ENCODE measurements around the gene OR2AG1. TPM values are rescaled to one million over a fixed set of nuclear protein-coding genes. Genes with fewer than 3 reads are reported as not detected.

OR2AG1 gene
- total RNA-seq, 4 donors from 2014 or later: not detected

- H3K9me3 ChIP-seq: no peaks in the 10 kb centered on the region
- H3K4me3 ChIP-seq: no peak overlapping the region
- no peak overlapping the region for H3K27ac ChIP-seq
- no peaks in the 10 kb centered on the region for H3K27me3 ChIP-seq
- no peaks in the 10 kb centered on the region for H3K4me1 ChIP-seq
- TF ChIP-seq CTCF (IDR thresholded peaks at IDR 0.05) (no peak), POLR2A (IDR thresholded peaks at IDR 0.05) (no peak)
- H3K36me3 ChIP-seq: no peaks in the 10 kb centered on the region
- no peak for DNase-seq
Observed at GRCh38 chr11:6834021-6834420, 51.2 kb downstream of the OR2AG1 start.

Other genes with a start within 250 kb of the OR2AG1 start
- 10 to 100 TPM; 11.4 to 28.9 (median 17.5) TPM for gene RRP8, start 179.4 kb upstream of the OR2AG1 start, total RNA-seq
- gene ILK, start 179.2 kb upstream of the OR2AG1 start, total RNA-seq: 100 to 1,000 TPM in 2 of 4 donors, 10 to 100 TPM in 2; 81.1 to 121 (median 97.3) TPM
- 10 to 100 TPM; 55.9 to 90.8 (median 74.5) TPM for gene TAF10, start 170.8 kb upstream of the OR2AG1 start, total RNA-seq
- 100 to 1,000 TPM in 3 of 4 donors, 10 to 100 TPM in 1; 79.2 to 232 (median 134) TPM for gene TPP1, start 163.6 kb upstream of the OR2AG1 start, total RNA-seq
- 10 to 100 TPM in 2 of 4 donors, 1 to 10 TPM in 2; 2.8 to 12.4 (median 9.7) TPM for gene DCHS1, start 127.2 kb upstream of the OR2AG1 start, total RNA-seq
- 10 to 100 TPM in 3 of 4 donors, 1 to 10 TPM in 1; 6.1 to 20.8 (median 16.6) TPM for gene MRPL17, start 99.7 kb upstream of the OR2AG1 start, total RNA-seq
- 1 to 10 TPM in 1 of 4 donors, under 1 TPM in 2, not detected in 1; 0.18 to 1.2 (median 0.85) TPM for gene OR2AG2, start 11.0 kb upstream of the OR2AG1 start, total RNA-seq
- gene OR6A2, start 16.7 kb downstream of the OR2AG1 start, total RNA-seq: under 1 TPM in 2 of 4 donors, not detected in 2; 0.40 to 0.70 TPM
- not detected for gene OR10A5, start 62.7 kb downstream of the OR2AG1 start, total RNA-seq
- not detected for gene OR10A2, start 80.0 kb downstream of the OR2AG1 start, total RNA-seq
- gene OR10A4, start 93.6 kb downstream of the OR2AG1 start, total RNA-seq: not detected
- gene OR2D2, start 109.5 kb downstream of the OR2AG1 start, total RNA-seq: 1 to 10 TPM in 1 of 4 donors, under 1 TPM in 1, not detected in 2; 0.80 to 2.0 TPM
- gene OR2D3, start 138.0 kb downstream of the OR2AG1 start, total RNA-seq: not detected
- 10 to 100 TPM in 2 of 4 donors, 1 to 10 TPM in 2; 5.1 to 19.8 (median 10.4) TPM for gene ZNF215, start 143.4 kb downstream of the OR2AG1 start, total RNA-seq
- gene ZNF214, start 237.3 kb downstream of the OR2AG1 start, total RNA-seq: 1 to 10 TPM in 3 of 4 donors, under 1 TPM in 1; 0.76 to 3.3 (median 1.7) TPM
- gene NLRP14, start 237.5 kb downstream of the OR2AG1 start, total RNA-seq: 1 to 10 TPM in 1 of 4 donors, under 1 TPM in 1, not detected in 2; 0.27 to 1.7 TPM

Measured in Peyer's patch (tissue), 4 donors.